GM19395 (cell line): ENCODE measurements around the gene SEMA4D.

Source experiments
- ATAC-seq: cut with Tn5 transposase; IDR thresholded peaks from one replicate; pipeline ENCODE4 v1.9.1; 2021; ENCODE audit warnings: mild to moderate bottlenecking, moderate library complexity; ENCODE audit not compliant: unreplicated experiment

SEMA4D gene

DNA sequence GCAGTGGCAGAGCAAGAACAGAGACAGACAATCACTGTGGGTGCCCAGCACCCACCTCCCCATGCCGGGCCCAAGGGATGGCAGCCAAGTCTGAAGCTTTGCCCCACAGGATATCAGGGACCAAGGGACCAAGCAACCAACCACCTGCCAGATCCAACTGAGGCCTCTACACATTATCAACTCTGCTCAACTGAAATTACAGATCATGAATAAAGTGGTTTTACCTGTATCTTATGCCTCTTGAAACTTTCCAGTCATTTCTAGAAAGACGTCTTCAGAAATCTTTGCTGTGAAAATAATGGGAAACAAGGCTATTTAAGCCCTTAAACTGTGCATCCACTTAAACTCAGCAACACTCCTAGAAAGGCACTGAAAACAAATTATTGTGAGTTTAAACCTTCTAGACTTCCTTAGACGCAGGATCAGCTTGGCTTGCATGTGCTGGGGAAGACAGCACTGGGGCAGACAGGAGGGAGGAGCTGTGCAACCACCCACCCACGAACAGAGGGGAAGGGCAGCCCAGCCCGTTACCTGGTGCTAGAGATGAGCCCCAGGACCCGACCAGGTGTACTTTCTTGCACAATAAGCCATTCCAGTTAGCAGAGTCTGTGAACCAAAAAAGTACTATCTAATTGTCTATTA lies 80.0 kb downstream of the SEMA4D start:
- peak; percentile 29 for ATAC-seq

DNA sequence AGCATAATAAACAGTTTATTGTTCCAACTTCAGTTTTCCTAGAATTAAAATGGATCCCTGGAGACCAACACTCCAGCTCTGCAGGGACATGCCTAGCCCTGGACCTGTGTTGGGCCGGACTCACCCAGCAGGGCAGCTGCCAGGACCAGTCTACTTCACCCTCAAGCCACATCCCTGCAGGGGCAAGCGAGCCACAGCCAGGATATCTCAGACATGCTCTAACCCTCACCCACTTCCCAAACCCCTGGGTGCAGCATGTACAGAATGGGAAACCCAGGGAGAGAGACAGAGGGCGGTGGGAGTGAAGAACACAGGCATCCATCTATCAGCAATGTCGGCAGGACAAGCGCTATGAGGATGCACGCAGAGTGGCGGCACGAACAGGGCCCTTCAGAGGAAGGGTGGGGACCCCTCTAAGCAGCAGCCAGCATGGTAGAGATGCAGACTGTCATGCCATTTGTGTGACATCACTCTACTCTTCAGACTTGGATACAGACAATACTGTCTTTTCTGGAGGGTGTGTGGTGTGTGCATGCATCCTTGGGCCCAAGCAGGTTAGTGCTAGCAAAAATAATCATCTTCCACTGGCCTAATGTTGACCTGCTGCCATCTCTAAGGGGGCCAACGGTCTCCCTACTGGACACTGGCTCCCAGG lies 83.1 kb downstream of the SEMA4D start:
- ATAC-seq: no peak

DNA sequence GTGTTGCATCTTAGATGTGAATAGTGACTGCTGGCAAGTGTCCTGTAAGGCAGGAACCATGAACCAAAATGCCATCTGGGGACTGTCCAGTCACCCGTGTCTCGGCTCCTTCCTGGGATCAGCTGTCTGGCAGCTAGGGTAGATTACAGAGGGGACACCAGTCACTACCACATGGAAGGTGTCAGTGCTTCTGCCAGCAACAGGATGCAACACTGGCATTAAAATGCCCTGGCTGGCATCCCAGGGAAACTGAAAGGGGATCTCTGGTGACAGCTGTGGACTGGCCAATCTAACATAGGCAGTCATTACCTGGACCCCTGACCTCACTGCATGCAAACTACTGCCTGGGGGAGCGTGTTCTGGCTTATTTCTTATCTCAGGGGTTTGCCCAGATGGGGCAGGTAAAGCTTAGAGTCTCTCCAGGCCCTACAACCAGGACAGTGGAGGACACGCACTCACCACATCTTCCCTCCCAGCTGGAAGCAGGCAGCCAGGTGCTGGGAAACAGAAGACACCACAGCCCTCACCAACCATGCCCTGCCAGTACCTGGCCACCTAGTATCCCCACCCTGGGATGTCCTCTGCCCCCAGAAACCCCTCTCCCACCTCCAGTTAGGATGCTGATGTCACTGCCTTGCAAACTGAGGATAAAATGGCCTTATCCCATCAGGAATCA lies 83.8 kb downstream of the SEMA4D start:
- ATAC-seq: no peak

DNA sequence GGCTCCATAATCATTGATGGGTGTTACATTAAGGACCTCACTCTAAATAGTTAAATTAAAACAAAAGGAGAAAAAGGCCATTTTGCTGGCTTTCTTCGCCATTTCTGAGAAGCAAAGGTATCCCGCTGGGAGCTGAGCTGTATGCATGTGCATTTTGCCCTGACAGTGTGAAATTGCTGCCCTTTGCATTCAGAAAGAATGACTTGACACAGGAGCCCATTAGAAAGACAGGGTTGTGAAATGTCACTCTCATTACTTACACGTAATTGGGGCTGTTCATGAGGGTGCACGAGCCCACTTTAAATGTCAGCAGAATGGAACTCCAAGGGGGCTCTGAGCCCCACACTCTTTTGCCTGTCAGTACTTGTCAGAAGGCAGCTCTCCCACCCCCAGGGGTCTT lies 85.0 kb downstream of the SEMA4D start:
- no peak for ATAC-seq

DNA sequence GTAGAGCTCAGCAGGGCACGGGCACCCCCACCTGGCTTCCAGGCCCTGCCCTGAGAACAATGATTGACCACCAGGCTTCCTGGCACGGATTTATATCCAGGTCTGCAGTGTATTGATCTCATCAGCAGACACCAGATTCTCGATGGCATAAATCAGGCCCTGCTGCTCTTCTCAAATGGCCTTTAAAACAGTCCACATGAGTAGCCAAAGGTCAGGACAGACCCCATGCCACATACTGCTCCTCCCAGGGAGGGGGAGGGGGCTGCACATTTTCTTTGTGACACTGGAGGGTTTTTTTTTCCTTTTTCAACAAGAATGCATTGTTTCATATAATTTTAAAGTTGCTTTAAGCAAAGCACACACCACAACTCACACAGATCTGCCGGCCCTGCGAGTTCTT lies 85.4 kb downstream of the SEMA4D start:
- no peak for ATAC-seq

DNA sequence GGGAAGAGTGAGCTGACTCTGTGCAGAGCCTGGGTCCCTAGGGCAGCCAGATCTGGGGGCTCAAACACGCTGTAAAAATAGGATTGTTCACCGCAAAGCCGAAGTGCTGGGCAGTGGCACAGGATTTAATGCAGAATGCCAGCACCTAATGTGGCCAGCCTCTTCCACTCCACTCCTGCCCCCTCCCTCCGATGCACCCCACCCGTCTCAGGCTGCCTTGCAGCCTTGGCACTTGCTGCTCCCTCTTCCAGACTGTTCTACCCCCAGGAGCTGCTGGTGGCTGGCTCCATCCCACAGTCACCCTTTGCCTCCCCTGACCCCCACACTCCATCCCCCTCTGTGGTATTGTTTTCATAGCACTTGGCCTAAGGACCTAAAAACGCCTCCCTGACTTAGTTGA lies 86.2 kb downstream of the SEMA4D start:
- ATAC-seq: no peak

DNA sequence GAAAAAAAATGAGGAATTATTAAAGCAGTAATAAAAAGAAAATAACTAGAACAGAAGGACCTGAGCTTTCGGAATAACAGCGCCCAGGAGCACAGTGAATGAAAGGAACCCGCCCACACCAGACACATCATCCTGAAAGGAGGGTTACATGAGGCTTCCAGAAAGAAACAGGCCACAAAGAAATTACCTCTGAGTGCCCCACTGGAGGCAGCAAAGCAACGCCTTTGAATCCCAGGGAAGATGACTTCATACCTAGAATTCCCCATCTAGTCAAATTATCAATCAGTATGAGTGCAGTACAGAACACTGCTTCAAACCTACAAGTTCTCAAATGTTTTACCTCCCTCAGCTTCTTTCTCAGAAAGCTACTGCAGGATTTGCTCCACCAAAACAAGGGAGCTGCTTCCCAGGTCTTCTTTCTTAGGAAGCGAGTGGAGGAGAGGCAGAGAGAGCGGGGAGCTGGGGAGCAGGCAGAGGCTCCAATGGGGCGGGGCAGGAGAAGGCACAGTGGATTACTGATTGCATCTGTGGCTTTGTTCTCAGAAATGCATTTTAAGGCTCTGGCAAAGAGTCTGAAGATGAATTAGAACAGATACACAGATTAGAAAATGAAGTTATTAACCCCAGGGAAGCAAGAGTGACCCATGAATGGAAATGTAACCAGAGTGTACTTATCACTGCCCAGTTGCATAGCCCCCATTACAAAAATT lies 87.1 kb downstream of the SEMA4D start:
- peak; percentile 52 for ATAC-seq

DNA sequence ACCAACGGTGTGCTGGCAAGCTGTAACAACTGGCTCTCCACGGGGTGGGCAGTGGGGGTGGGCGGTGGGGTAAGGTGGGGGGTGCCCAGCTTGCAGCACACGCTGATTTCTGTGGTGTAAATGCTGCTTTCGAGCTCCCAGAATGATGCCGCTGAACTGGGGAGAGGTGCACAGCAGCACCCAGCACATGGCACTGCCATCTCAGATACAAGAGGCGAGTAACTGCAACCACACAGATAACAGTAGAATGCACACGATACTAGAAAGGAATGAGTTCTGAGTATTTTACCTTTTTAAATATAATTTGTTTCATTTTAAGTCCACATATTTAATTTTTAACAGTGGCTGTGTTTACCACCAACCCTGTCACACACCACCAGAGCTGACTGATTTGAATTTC lies 87.9 kb downstream of the SEMA4D start:
- ATAC-seq: no peak

DNA sequence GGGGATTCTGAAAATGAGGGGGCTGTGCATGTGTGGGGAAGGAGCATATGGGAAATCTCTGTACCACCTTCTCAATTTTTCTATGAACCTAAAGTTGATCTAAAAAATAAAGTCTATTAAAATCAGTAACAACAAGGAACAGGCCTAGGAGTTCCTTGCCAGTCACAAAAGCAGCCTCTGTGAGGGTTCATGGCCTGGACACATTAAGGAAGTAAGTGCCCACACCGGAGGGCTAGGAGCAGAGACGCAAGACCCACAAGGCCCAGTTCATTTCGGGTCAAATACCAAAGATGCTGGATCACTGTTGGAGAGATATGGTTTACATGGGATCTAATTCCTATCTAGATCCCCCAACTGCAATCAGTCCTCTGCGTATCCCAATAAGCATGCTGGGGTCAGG lies 88.4 kb downstream of the SEMA4D start:
- ATAC-seq: no peak

DNA sequence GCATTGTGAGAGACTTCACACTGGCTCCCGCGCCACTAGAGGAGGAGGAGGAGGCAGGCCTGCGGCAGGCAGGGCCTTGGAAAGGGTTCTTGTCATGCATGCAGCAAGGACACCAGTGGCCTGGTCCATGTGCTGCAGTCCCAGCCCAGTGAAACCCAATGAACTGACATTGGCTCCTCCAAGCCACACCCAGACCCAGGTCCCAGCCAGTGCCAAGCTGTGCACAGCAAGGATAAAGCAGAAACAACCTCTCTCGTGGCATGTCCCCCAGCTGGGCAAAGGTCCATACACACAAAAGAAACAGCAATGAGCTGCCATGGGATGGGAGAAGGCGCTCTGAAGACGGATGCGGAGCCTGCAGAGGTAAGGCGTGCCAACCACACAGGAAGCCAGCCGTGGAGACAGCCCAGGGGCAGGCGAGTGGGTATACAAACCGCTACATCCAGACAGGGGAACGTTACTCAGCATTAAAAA lies 89.2 kb downstream of the SEMA4D start:
- ATAC-seq: no peak

DNA sequence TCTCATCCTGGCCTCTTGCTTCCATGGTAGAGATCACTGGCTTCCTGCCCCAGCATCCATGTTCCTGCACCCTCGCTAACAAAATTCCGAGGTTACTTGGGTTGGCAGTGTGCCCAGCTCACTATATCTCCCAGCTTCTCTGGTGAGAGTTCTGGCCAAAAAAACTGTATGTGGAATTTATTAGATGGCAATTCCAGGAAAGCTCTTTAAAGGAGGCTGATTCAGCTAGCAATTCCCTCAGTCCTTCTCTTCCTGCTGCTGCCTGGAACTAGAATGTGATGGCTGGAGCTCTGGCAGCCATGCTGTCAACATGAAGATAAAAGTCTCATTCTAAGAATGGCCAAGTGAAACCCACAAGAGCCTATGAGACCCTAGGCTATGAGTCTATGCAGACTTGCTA lies 90.8 kb downstream of the SEMA4D start:
- ATAC-seq: no peak

DNA sequence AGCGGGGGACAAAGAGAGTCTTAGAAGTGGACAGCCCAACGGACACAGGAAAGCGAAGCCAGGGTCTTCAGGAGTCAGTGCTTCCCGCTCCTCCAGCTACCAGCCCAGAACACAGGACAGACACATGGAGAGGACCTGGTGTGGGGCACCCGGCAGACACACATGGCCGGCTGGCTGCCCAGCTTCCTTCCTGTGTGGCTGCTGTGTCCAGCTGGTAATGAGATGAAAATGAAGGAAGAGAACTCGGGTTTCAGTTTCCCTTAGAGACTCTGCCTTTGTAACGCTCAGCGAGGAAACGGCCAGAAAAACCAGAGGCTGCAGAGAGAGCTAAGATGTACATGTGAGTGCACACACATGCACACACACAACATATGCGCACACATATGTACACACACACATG lies 92.1 kb downstream of the SEMA4D start:
- peak; percentile 63 for ATAC-seq

DNA sequence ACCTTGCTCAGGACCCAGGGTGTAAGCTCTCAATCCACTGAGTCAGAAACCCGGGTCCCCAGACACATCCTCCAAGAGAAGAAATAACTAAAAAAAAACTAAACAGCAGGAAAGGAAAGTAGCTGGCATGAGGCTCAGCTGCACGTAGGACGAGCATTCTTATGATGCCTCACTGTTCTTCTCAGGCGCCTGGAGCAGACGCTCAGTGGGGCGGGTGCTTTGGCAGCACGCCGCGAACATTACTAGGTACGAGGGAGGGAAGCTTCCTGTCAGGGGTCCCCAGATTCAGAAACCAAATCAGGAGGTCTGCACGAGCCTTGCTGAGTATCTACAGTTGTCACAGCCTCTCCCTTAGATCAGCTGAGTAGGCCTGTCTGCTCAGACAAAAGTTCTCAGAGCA lies 93.8 kb downstream of the SEMA4D start:
- no peak for ATAC-seq

DNA sequence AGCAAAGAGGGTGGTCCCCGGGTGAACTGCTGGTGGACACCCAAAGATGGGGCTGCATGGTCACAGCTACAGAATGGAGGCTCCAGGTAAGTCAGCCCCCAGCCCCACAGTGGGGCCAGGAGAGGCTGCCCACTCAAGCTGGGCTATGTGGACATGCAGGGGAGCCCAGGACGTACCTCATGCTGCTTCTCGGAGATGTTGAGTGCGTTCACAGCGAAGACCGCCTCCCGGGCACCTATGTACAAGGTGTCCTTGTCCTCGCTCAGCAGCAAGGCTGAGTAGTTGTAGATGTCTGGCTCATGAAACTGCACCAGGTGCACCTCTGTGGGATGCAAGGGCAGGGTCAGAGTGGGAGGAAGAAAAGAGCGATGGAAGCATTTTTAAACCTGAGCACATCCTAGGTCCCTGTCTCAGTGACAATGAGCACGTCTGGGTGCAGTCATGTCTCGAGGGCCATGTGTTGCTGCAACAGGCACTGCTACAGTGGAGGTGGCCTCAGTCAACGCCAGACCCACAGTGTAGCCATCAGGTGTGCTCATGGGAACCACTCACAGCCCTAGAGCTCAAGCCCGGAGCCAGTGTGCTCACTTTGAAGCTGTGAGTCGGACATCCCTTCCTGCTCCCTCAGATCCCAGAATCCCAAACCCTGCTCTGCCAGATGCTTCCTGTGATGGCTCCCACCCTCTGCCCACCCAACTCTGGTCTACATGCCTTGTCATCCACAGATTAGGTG lies 95.1 kb downstream of the SEMA4D start:
- no peak for ATAC-seq

DNA sequence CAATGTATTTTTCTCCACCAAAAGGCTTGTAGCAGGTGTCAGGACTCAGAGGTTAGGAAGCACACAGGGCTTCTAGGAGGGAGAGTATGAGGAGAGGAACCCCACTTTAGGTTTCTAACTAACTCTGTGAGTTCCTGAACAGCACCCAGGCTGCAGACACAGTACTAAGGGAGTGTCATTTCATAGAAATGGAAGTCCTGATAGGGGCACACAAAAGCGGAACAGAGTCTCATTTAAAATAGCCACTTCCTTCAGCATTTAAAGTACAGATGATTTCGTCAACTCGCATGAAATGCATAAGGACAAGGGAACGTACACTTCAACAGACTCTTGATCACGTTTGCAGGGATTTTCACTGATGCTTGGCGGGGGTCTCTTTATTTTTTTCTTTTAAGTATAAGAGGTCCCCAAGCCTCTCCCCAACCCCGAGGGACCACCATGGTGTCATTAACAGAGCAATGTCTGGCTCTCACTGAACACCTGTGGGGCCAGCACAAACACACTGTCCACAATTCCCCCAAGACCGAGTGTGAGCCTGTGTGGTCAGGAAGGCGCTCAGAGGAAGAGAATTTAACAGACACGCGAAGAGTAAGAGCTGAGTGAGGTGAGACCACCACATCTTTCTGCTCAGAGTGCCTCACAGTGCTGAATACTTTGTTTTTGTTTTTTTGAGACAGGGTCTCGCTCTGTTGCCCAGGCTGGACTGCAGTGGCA lies 97.4 kb downstream of the SEMA4D start:
- peak; percentile 84 for ATAC-seq

DNA sequence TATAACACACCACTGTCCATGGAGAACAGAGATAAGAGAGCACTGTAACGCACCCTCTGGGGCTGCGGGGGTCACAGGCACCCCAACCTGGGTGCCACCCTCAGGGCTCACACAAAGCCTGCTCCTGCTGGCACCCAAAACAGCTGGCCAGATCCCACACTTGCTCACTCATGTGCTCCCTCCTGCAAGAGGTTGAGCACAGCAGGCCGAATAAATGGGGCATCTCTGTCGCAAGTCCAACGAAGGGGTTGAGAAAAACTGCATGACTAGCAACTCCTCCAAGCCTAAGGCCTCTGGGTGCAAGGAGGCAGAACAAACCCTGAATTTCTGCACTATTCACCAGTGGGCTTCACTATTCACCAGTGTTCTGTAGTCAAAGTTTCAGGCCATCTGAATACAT lies 99.3 kb downstream of the SEMA4D start:
- ATAC-seq: no peak

DNA sequence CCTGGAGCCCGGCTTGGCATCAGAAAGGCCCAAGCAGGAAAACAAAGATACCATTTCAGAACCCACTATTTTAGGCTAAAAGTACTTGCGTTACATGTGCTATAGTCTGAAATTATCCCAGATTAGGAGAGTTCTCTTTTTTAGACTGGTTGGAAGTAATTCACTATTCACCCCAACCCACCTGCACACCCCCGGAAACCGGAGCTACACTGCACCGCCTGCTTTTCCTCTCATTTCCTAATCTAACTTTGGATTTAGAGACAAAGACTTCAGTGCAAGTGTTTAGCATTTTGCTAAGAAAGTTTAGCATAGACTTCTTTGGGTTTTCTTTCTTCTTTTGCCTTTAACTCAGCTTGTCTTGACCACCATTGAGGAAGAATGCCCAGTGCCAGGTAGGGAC lies 100.4 kb downstream of the SEMA4D start:
- no peak for ATAC-seq

DNA sequence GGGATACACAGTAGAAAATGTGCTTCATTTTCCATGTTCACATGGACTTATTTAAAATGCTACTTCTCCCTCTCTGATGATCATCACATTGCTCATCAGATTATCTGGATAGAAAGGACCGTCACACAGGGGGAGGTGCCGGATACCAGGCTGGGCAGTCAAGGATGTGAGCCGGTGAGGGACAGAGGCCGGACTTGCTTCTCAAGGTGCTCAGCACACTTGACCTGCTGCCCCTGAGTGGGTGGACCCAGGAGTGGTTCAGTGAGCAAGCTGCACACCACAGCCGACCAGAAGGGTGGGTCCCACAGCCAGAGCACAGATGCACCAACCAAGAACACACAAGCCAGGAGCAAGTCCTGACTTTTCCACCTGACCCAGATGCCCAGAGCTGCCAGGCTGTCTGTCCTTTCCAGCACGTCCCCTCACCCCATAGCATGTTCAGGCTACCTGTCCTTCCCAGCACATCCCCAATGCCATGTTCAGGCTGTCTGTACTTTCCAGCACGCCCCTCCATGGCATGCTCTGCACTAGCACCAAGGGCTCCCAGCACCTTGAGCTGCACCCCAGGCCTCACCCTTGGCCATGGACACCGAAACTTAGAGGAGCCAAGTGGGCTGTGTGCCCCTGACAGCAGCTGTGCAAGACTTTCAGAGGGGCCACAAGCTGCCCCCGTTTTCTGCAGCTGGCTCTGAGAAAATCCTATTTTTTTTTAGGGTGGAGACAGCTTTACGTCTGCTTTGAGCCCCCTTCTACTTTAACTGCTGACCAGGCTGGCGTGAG lies 101.8 kb downstream of the SEMA4D start:
- no peak for ATAC-seq

DNA sequence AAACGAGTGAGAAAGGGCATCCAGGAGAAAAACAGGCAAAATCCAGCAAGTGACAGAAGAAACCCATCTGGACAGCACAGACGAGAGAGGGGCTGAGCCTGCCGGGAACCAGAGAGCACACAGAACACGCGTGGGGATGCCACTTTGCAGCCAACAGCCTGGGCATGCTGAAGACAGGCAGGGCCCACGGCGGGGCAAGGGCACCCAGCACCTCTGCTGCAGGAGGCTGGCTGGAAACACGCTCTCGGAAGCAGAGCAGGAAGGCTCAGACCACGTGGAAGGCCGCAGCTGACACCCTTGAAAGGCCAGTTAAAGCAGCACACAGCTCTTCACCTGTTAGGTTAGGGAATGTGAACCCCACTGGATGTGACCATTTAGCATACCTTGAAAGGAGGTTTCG lies 103.5 kb downstream of the SEMA4D start:
- ATAC-seq: no peak

DNA sequence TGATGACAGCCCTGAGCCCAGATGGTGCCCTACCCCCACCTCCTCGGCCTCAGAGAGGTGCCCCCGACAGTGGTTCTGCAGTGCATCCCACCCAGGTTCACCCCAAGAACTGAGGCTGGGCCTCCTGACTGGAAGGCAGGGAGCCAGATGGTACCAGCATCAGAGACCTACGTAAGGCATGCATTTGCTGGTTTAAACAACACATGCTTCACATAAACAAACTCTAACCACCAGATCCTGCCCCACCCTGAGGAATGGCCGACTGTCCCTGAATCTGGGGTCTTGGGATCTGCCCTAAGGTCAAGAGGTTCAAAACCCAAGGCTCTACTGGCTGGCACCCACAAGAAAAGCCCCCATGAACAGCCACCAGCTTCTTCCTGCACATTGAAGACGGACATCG lies 106.3 kb downstream of the SEMA4D start:
- no peak for ATAC-seq
